Cardiac muscle cell (in vitro differentiated cells and primary cell): ENCODE data around the gene KRT36. TPM values are rescaled to one million over a fixed set of nuclear protein-coding genes. Genes with fewer than 3 reads are reported as not detected.

Source experiments
- DNase-seq, 2 donors: peaks; one replicate each; pipeline versions ENCODE4 v3.0.0 to v3.0.0-alpha.2; 2010 to 2017; ENCODE audit warnings: low read depth in 1 of 2, low spot score in 1 of 2
- H3K27ac ChIP-seq: fragments of 200-600 bp; sonication (generic); 2 replicates; pipeline ENCODE4 v1.5.1; 2016
- H3K27me3 ChIP-seq: fragments of 200-600 bp; sonication (generic); 2 replicates; pipeline ENCODE4 v1.6.0; 2016; ENCODE audit warnings: control low read depth
- H3K36me3 ChIP-seq: fragments of 200-600 bp; sonication (generic); 2 replicates; pipeline ENCODE4 v1.5.1; 2016; ENCODE audit warnings: control low read depth
- H3K4me1 ChIP-seq: fragments of 200-600 bp; sonication (generic); 2 replicates; pipeline ENCODE4 v1.8.1; 2017; ENCODE audit warnings: low read depth, mild to moderate bottlenecking, mixed run types
- H3K4me3 ChIP-seq: fragments of 200-600 bp; sonication (generic); 2 replicates; pipeline ENCODE4 v1.5.1; 2016; ENCODE audit warnings: mild to moderate bottlenecking
- H3K9me3 ChIP-seq: fragments of 200-600 bp; sonication (generic); 2 replicates; pipeline ENCODE4 v1.5.1; 2017; ENCODE audit warnings: low read depth, mild to moderate bottlenecking, control low read depth
- CTCF ChIP-seq: IDR thresholded peaks from 2 replicates; pipeline ENCODE4 v1.5.1; 2012; ENCODE audit warnings: low read depth, mild to moderate bottlenecking, low read length
- polyA plus RNA-seq: library from polyadenylated mRNA; unstranded; fragments of >200 nt; fragmentation: Nextera tagmentation; extraction: Ambion mirVana; gene quantifications from 2 replicates; pipeline ENCODE4 v1.2.1, GENCODE V29; 2016
- total RNA-seq: library from RNA; depleted of rRNA; stranded (reverse); fragments of >200 nt; gene quantifications from 2 replicates; pipeline ENCODE4 v1.2.3, GENCODE V29; 2016

Gene KRT36
- total and polyA plus RNA-seq, 2 experiments from 2014 or later: not detected

- DNase-seq: peak in 1 of 2 donors; percentile 74
- no peaks in the 10 kb centered on the region for H3K9me3 ChIP-seq
- no peak for TF ChIP-seq CTCF
Measured at GRCh38 chr17:41467561-41467960, 22.1 kb downstream of the KRT36 start.

GRCh38 chr17:41466988-41467387, 22.7 kb downstream of the KRT36 start, which contains the start of gene KRT32:
TSS of gene KRT32 (minus strand) at chr17:41467386. CDS start at chr17:41467325, 61 bp downstream.
- no peak for DNase-seq
- no peak within 1 kb of the TSS for H3K27ac ChIP-seq
- no peak for TF ChIP-seq CTCF
- H3K9me3 ChIP-seq: no peaks in the 10 kb centered on the region
- H3K4me3 ChIP-seq: no peak within 1 kb of the TSS
- no peaks in the 10 kb centered on the region for H3K4me1 ChIP-seq
- H3K27me3 ChIP-seq: no peaks in the 10 kb centered on the region
- H3K36me3 ChIP-seq: no peaks in the 10 kb centered on the region

More at GRCh38 chr17:41467561-41467960, 22.1 kb downstream of the KRT36 start:
- no peaks in the 10 kb centered on the region for H3K36me3 ChIP-seq
- H3K27ac ChIP-seq: no peak overlapping the region
- no peaks in the 10 kb centered on the region for H3K27me3 ChIP-seq
- no peak overlapping the region for H3K4me3 ChIP-seq
- no peaks in the 10 kb centered on the region for H3K4me1 ChIP-seq

DNA sequence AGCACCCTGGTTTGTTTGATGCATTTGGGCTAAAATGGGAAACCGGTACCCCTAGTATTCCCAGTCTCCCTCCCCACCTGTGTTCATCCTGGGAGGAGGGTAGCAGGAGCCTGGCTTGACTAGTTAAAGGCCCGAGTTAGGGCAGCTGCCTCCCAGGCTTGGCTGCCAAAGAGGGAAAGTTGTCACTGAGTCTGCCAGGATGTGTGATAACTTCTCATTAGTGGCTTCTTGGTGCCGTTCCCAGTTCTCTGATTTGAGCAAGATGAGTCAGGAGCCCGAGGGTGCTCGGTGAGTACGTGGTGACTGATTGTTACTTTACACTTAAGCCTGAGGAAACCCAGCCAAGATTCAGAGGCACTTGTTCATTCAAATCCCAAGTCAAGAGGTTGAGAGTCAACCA, 25.0 kb downstream of the KRT36 start:
- Histone ChIP-seq H3K27ac (no peak overlapping the region), H3K4me1 (no peaks in the 10 kb centered on the region), H3K27me3 (no peaks in the 10 kb centered on the region), H3K4me3 (no peak overlapping the region), H3K36me3 (no peaks in the 10 kb centered on the region), H3K9me3 (no peaks in the 10 kb centered on the region)
- TF ChIP-seq CTCF: no peak
- DNase-seq: peak; percentile 16 to 88

GRCh38 chr17:41464173-41464572, 25.5 kb downstream of the KRT36 start:
- H3K36me3 ChIP-seq: no peaks in the 10 kb centered on the region
- H3K4me1 ChIP-seq: no peaks in the 10 kb centered on the region
- no peak overlapping the region for H3K27ac ChIP-seq
- H3K4me3 ChIP-seq: no peak overlapping the region
- TF ChIP-seq CTCF: no peak
- no peak for DNase-seq
- H3K27me3 ChIP-seq: no peaks in the 10 kb centered on the region
- no peaks in the 10 kb centered on the region for H3K9me3 ChIP-seq

DNA sequence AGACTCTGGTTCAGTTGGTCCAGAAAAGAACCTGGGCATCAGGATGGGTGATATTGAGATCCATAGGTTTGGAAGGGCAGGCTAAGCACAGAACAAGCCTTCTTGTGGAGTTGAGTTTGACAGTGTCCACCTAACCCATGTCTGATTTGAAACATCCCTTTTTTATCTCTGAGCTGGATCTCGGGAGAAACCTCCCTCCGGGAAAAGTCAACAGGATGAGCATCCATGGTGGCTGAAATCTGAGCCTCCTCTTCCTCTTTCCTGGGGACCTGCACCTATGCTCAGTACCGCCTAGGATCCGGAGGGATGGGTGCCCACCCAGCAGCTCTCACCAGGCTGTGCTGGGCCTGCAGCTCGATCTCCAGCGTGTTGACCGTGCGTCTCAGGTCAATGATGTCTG, 26.0 kb downstream of the KRT36 start:
- Histone ChIP-seq H3K36me3 (no peaks in the 10 kb centered on the region), H3K4me1 (no peaks in the 10 kb centered on the region), H3K27me3 (no peaks in the 10 kb centered on the region), H3K4me3 (no peak overlapping the region), H3K9me3 (no peaks in the 10 kb centered on the region), H3K27ac (no peak overlapping the region)
- no peak for DNase-seq
- TF ChIP-seq CTCF: no peak

GRCh38 chr17:41462705-41463104, 27.0 kb downstream of the KRT36 start:
- no peak for DNase-seq
- Histone ChIP-seq H3K9me3 (no peaks in the 10 kb centered on the region), H3K36me3 (no peaks in the 10 kb centered on the region), H3K27ac (no peak overlapping the region), H3K4me3 (no peak overlapping the region), H3K27me3 (no peaks in the 10 kb centered on the region), H3K4me1 (no peaks in the 10 kb centered on the region)
- no peak for TF ChIP-seq CTCF
